Cardiac fibroblast (primary cell): Measurements from ENCODE around the gene G6PC1.

Source experiments
- DNase-seq, 2 donors: peaks; one replicate each; pipeline versions ENCODE4 v3.0.0 to v3.0.0-alpha.2; 2010; ENCODE audit warnings: low read depth in 2 of 2
- H3K4me3 ChIP-seq, 2 donors: replicated peaks in 1 of 2; 1 replicate in 1 of 2; 2 replicates in 1 of 2; pipeline ENCODE4 v1.5.1; 2011; ENCODE audit warnings: low read depth in 2 of 2, low read length in 2 of 2, mild to moderate bottlenecking in 2 of 2, moderate library complexity in 1 of 2
- CTCF ChIP-seq: IDR thresholded peaks from one replicate; pipeline ENCODE4 v1.5.1; 2011; ENCODE audit warnings: low read depth, mild to moderate bottlenecking, low read length, inconsistent platforms

G6PC1 gene

GRCh38 chr17:42928714-42929496 lies 28.3 kb downstream of the G6PC1 start:
- TF ChIP-seq CTCF: peak; percentile 66
- H3K4me3 ChIP-seq: no peak overlapping the region
- peak; percentile 92 to 94 for DNase-seq

DNA sequence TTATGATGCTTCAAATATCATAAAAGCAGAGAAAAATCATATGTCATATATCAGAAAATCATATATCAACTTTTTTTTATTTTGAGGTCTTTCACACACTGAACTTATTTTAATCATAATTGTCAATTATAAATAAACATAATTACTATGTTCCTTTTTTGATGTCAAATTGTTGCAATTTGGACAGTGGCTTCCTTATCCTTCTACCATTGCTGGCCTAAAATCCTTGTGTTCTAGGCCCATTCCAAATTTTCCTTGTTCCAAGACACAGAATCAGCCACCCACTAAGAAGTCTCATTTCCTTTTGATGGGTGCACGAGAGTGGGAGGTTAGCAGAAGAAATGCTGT lies 28.9 kb downstream of the G6PC1 start:
- H3K4me3 ChIP-seq: no peak overlapping the region
- no peak for TF ChIP-seq CTCF
- DNase-seq: no peak

GRCh38 chr17:42937712-42938596 lies 37.4 kb downstream of the G6PC1 start:
- no peak overlapping the region for H3K4me3 ChIP-seq
- peak; percentile 76 for TF ChIP-seq CTCF
- peak; percentile 78 for DNase-seq

GRCh38 chr17:42944211-42944610 lies 43.6 kb downstream of the G6PC1 start:
- TF ChIP-seq CTCF: no peak
- H3K4me3 ChIP-seq: no peak overlapping the region
- DNase-seq: peak; percentile 23 to 28

GRCh38 chr17:42946812-42947211 lies 46.2 kb downstream of the G6PC1 start:
- H3K4me3 ChIP-seq: no peak overlapping the region
- DNase-seq: no peak
- no peak for TF ChIP-seq CTCF

- H3K4me3 ChIP-seq: no peak overlapping the region
- no peak for TF ChIP-seq CTCF
- no peak for DNase-seq
These were observed 49.6 kb downstream of the G6PC1 start for GRCh38 chr17:42950044-42950783.
